ENCODE data around the gene CACNA2D2.

CACNA2D2 gene

DNA sequence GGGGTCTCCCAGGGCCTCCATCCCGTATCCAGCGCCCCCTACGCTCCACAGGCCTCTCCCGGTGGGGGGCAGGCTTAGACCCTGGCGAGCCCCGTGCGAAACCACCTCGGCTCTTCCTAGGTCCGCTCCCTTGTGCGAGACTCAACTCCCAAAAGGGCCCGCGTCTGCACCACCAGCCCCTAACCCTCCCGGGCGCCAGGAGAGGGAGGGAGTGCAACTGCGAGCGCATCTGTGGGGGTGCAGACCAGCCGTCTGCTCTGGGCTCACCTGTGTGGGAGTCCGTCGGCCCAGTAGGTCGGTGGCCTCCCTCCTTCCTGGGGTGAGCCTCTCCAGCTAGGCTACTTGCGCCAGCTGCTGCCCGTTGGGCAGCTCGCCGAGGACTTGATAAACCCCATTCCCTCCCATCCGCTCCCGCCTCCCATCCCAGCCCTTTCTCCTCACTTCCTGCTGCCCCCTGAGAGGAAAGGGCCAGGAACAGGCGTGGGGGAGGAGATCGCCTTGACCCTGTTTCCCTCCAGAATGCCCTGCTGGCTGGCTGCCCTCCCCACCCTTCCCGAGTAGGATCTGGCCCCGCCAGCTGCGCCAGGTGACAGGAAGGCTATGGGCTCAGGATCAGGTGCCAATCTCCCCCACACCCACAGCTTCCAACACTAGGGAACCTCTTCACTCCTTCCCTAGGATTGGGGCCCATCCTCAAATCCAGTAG is 180.9 kb downstream of the CACNA2D2 start, which contains the start of gene HYAL2:
Gene HYAL2 (minus strand): TSS at position 360 of the 706 bp plus-strand sequence. CDS start 2,256 bp downstream, outside the sequence.
- DNase-seq: no peak

- DNase-seq: no peak
Measured at GRCh38 chr3:50322115-50322385, 181.4 kb downstream of the CACNA2D2 start.

DNA sequence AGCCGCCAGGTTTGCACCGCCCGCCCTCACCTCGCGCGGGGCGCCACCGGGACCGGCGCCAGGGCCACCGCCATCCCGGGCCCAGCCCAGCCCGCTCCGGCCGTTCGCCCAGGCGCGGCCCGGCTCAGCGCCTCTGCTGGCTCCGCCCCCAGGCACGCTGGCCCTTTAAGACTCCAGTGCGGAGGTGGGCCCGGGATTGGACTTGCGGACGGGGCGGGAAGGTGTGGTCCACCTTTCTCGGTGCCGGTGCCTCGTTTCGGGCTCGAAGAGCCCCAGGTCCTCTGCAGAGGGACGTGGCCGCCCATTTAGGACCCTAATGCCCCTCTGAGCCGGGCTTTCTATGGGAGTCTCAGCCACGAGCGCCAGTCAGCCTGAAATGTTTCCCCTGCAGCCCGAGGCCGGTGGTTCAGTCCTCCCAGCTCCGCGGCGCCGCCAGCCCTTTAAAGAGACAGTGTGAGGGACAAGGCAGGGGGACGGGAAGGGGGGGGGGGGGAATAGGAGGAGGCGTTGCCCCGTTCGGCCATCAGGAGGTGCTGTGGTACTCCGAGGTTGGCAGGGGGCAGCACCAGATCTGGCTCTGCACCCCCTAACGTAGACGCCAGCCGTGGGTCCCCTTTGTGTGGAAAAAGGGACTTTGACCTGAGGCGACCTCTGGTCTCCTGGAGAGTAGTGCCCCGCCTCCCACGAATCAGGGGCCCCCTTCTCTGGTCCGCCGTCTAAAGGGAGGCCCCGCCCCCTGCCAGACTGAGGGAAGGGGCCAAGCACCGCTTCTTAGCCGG is 181.9 kb downstream of the CACNA2D2 start:
- DNase-seq: no peak

- no peak for DNase-seq
Measured at GRCh38 chr3:50320853-50321335, 182.5 kb downstream of the CACNA2D2 start.

DNA sequence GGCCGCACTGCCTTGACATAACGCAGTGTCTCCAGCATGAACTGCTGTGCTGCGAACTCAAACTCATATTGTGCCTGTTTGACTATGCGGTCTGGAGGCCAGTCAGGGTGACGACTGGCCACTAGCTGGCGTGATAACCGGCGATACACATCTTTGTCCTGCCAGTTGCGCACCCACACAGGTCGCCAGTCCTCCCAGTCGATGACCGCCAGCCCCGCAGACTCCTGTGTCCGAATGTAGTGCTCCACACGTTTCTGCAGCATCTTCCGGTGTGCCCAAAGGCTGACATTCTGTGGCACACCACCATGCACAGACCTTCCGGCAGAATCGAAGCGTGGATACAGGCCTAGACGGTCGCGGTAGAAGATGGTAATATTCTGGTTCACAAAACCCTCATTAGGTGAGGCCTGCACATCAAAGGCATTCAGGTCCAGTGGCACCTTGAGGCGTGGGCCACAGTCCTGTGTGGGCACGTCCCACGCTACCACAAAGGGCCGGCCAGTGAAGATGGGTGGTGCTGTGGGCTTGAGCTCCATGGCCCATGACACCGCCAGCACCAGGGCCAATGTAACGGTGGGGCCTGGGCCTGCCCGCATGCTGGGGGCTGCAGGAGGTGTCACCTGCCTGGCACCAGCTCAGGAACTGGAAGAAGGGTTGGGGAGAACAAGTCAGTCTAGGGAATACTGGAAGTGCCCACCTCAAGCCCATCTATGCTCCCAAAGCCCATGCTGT is 183.4 kb downstream of the CACNA2D2 start:
- no peak for DNase-seq

DNA sequence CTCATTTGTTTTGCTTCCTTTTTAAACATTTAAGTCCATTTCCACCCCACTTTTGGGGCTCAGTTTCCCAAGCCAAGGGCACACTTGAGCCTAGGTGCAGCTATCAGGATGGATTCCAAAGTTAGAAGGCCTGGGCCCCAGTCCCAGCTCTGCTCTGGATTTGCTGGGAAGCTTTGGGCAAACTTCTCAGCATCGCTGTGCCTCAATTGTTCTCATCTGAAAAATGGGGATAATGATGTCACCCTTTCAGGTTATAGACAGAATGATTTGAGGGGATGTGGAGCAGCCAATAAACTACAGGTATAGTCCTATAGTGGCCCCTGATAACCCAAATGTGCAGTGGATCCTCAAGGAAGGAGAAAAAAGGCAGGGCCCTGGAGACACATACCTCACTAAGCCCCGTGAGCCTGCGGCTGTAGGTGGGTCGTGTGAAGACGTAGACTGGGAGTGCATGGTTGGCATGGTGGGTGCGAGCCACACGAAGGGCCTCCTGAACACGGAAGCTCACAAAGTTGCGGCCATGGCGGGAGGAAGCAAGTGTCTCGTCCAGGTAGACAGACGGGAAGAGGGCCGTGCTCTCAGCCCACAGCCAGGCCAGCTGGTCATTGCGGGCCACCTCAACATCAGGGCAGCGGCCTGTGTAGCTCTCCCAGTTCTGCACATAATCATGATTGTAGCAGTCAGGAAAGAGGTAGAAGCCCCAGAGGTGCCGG is 184.1 kb downstream of the CACNA2D2 start:
- DNase-seq: no peak

DNA sequence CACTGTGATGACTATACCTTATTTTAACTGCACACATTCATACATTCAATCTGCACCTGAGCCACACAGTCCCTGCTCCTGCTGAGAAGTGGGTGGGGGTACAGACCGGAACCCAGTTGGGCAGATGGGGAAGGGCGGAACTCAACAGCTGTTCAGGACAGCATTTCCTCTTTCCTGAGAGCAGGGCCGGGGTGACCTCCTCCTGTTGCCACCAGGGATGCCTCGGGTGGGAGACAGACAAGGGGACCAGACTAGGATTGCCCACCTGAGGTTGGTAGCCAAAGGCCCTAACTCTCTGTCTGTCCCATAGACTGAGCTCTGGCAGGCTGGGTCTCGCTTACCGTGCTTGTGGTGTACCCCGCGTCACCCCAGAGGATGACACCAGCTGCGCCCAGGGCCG is 184.8 kb downstream of the CACNA2D2 start:
- DNase-seq: no peak

- no peak for DNase-seq
Measured at GRCh38 chr3:50318163-50318562, 185.3 kb downstream of the CACNA2D2 start.

DNA sequence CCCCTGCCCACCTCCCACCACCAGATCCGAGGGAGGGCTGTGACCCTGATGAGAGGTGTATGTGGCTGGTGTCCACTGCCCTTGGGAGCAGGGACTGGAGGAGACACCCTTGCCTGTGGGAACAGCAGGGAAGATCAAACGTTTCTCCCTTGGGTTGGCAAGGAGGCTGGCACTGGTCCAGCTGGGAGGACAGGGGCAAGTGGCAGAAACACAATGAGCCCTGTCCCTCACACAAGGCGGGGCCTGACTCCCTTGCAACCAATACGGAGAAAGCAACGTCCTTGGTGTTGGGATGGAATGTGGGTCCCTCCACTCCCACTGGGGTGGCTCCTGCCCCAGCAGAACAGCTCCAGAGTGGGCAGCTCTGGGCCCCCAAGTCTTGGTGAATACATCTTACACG is 186.1 kb downstream of the CACNA2D2 start:
- no peak for DNase-seq

- no peak for DNase-seq
Measured at GRCh38 chr3:50316657-50317242, 186.7 kb downstream of the CACNA2D2 start.

- no peak for DNase-seq
Measured at GRCh38 chr3:50314816-50315215, 188.6 kb downstream of the CACNA2D2 start.

DNA sequence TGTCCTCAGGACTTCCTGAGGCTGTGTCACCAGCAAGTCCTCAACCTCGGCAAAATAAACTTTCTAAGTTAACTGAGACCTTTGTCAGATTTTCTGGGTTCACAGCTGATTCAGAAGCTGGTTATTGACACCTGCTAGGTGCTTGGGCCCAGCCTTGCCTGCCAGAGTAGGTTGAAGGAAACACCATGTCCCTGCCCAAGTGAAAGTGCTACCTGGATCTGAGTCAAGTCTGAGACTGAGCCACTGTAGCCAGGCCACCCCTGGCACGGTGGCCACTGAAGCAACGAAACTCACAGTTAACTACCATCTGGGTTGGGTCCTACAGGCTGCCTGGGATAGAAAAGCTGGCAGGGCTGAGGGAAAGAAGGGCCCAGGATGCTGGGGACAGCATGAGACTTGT is 189.1 kb downstream of the CACNA2D2 start:
- no peak for DNase-seq
